Measurements from ENCODE around the gene IL4I1. TPM values are rescaled to one million over a fixed set of nuclear protein-coding genes. Genes with fewer than 3 reads are reported as not detected.

The IL4I1 gene
- total RNA-seq, 5 donors from 2014 or later (not counting 1 experiment from before 2014, with no cell fraction given) = 2.0 to 12.4 (median 4.0) TPM

DNA sequence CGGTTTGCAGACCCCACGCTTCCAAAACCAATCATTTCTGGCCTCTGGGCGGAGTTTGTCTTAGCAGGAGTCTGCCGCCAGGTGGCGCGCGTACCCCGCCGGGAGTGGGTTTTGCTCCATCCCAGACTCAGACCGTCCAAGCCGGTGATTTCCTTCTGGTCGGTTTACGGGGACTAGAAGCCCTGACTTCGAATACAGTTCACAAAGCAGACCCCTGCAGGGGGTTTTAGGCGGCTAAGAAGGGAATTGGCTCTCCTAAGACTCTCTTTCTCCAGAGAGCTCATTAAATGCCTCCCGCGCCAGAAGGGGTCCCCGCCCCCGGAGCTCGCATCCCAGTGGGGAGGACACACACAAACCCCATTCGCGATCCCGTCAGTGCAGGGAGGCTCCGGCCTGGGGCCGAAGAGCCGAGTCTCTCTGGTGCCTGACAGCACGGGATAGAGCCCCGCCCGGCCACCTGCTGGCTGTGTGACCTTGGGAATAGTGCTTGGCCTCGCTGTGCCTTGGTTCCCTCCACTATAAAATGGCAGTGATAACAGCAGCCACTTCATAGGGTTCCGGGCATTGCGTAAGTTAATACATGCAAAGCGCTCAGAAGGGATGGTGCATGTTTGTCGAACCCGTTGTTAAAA is 41.2 kb upstream of the IL4I1 start:
- DNase-seq (peak; percentile 13 to 86 (median 65)), ATAC-seq (replicated peaks in 1 of 4) (peak; percentile 68 to 80 (median 69))
- WGBS (ENCODE audit: insufficient coverage) = 38% methylated on average over 21 of the region's 35 CpGs
- no peaks in the 10 kb centered on the region for H3K9me3 ChIP-seq
- peak overlapping the region; percentile 6 to 10 for H3K4me3 ChIP-seq (ENCODE audit: control insufficient read depth in 1 of 2, extremely low read depth in 1 of 2, low read length in 1 of 2)
- Mint-ChIP-seq H3K27me3 (no peaks in the 10 kb centered on the region), H3K9me3 (no peaks in the 10 kb centered on the region), H3K27ac (no peak overlapping the region), H3K4me3 (no peak overlapping the region), H3K36me3 (no peaks in the 10 kb centered on the region), H3K4me1 (peaks cover 16 to 18% (median 17%) of the 10 kb centered on the region in 3 donors)
- peaks cover 10 to 26% of the 10 kb centered on the region in 2 experiments for H3K4me1 ChIP-seq (ENCODE audit: control insufficient read depth in 1 of 2, extremely low read depth in 1 of 2, insufficient read depth in 2 of 2, low read length in 2 of 2)
- ChIA-PET CTCF (interaction anchor here (0.5 to 1.3 kb wide), 2 partner anchors 46 to 114 kb away, joined by 3 read pairs; no protein-coding TSS in a partner anchor), POLR2A (no interaction called here)
- H3K27ac ChIP-seq (ENCODE audit: low read length) = no peak overlapping the region
- no peaks in the 10 kb centered on the region for H3K36me3 ChIP-seq (ENCODE audit: control insufficient read depth in 2 of 2, extremely low read depth in 1 of 2, insufficient read depth in 1 of 2, low read length in 1 of 2)
- peaks cover 0 to 7% of the 10 kb centered on the region in 2 experiments for H3K27me3 ChIP-seq (replicated peaks in 1 of 2; ENCODE audit: control insufficient read depth in 2 of 2, extremely low read depth in 1 of 2, insufficient read depth in 2 of 2, low read length in 1 of 2)

- H3K27ac Mint-ChIP-seq = peak overlapping the region in 1 of 2 donors; percentile 63
- ChIA-PET POLR2A (no interaction called here), CTCF (no interaction called here)
- Histone ChIP-seq H3K4me3 (ENCODE audit: control insufficient read depth in 1 of 2, extremely low read depth in 1 of 2, low read length in 1 of 2) (no peak overlapping the region), H3K36me3 (ENCODE audit: control insufficient read depth in 2 of 2, extremely low read depth in 1 of 2, insufficient read depth in 1 of 2, low read length in 1 of 2) (no peaks in the 10 kb centered on the region), H3K27ac (ENCODE audit: low read length) (no peak overlapping the region), H3K9me3 (no peaks in the 10 kb centered on the region), H3K4me1 (ENCODE audit: control insufficient read depth in 1 of 2, extremely low read depth in 1 of 2, insufficient read depth in 2 of 2, low read length in 2 of 2) (peaks cover 17 to 34% of the 10 kb centered on the region in 2 experiments), H3K27me3 (replicated peaks in 1 of 2; ENCODE audit: control insufficient read depth in 2 of 2, extremely low read depth in 1 of 2, insufficient read depth in 2 of 2, low read length in 1 of 2) (peaks cover 0 to 7% of the 10 kb centered on the region in 2 experiments)
- no peaks in the 10 kb centered on the region for H3K36me3 Mint-ChIP-seq
- H3K27me3 Mint-ChIP-seq = no peaks in the 10 kb centered on the region
- H3K4me3 Mint-ChIP-seq = no peak overlapping the region
- ATAC-seq (replicated peaks in 1 of 4) (no peak), DNase-seq (no peak)
- H3K9me3 Mint-ChIP-seq = no peaks in the 10 kb centered on the region
- WGBS (ENCODE audit: insufficient coverage) = 77% methylated on average over 4 of the region's 5 CpGs
- H3K4me1 Mint-ChIP-seq = peaks cover 26 to 28% (median 26%) of the 10 kb centered on the region in 3 donors
Measured at GRCh38 chr19:49936549-49936948, 39.9 kb upstream of the IL4I1 start.

DNA sequence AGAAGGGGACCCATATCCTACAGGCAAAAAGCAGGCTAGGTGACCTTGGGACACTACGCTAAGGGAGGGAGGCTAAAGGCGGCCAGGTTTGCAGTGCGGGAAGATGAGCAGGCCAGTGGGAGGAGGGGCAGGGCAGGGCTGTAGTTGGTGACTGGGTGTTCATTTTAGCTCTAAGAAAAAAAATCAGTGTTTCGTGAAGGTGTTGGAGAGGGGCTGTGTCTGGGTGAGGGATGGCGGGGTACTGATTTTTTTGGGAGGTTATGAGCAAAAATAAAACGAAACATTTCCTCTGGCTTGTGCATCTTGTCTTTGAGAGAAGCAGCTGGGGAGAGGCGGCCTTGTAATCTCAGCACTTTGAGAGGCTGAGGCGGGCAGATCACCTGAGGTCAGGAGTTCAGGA is 37.0 kb upstream of the IL4I1 start:
- CTCF ChIA-PET = interaction anchor here in 1 of 2 donors (0.7 kb wide), 1 partner anchor 64 kb away, joined by 3 read pairs; no protein-coding TSS in a partner anchor
- no peak for DNase-seq
- peaks cover 22 to 52% of the 10 kb centered on the region in 2 experiments for H3K4me1 ChIP-seq (ENCODE audit: control insufficient read depth in 1 of 2, extremely low read depth in 1 of 2, insufficient read depth in 2 of 2, low read length in 2 of 2)
- no peaks in the 10 kb centered on the region for H3K36me3 ChIP-seq (ENCODE audit: control insufficient read depth in 2 of 2, extremely low read depth in 1 of 2, insufficient read depth in 1 of 2, low read length in 1 of 2)
- no peaks in the 10 kb centered on the region for H3K27me3 Mint-ChIP-seq
- no peaks in the 10 kb centered on the region for H3K36me3 Mint-ChIP-seq
- 91% methylated on average over 6 of the region's 8 CpGs for whole genome bisulfite sequencing (ENCODE audit: insufficient coverage)
- ATAC-seq (replicated peaks in 1 of 4) = no peak
- POLR2A ChIA-PET = no interaction called here
- H3K27me3 ChIP-seq (replicated peaks in 1 of 2; ENCODE audit: control insufficient read depth in 2 of 2, extremely low read depth in 1 of 2, insufficient read depth in 2 of 2, low read length in 1 of 2) = no peaks in the 10 kb centered on the region
- no peaks in the 10 kb centered on the region for H3K9me3 Mint-ChIP-seq
- H3K27ac ChIP-seq (ENCODE audit: low read length) = no peak overlapping the region
- H3K4me3 ChIP-seq (ENCODE audit: control insufficient read depth in 1 of 2, extremely low read depth in 1 of 2, low read length in 1 of 2) = peak overlapping the region in 1 of 2 donors; percentile 44
- H3K27ac Mint-ChIP-seq = peak overlapping the region; percentile 4 to 71
- H3K9me3 ChIP-seq = no peaks in the 10 kb centered on the region
- peak overlapping the region in 1 of 3 donors; percentile 99 for H3K4me3 Mint-ChIP-seq
- peaks cover 42 to 51% (median 46%) of the 10 kb centered on the region in 3 donors for H3K4me1 Mint-ChIP-seq

DNA sequence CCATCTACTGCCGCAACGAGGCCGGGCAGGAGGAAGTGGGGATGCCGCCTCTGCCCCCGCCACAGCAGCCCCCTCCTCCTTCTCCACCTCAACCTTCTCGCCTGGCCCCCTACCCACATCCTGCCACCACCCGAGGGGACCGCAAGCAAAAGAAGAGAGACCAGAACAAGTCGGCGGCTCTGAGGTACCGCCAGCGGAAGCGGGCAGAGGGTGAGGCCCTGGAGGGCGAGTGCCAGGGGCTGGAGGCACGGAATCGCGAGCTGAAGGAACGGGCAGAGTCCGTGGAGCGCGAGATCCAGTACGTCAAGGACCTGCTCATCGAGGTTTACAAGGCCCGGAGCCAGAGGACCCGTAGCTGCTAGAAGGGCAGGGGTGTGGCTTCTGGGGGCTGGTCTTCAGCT is 36.0 kb upstream of the IL4I1 start:
- DNase-seq (peak in 34 of 35 experiments; percentile 17 to 66 (median 46)), ATAC-seq (replicated peaks in 1 of 4) (peak in 2 of 4 experiments; percentile 13 to 18)
- Histone ChIP-seq H3K36me3 (ENCODE audit: control insufficient read depth in 2 of 2, extremely low read depth in 1 of 2, insufficient read depth in 1 of 2, low read length in 1 of 2) (no peaks in the 10 kb centered on the region), H3K27ac (ENCODE audit: low read length) (peak overlapping the region; percentile 44), H3K9me3 (no peaks in the 10 kb centered on the region), H3K27me3 (replicated peaks in 1 of 2; ENCODE audit: control insufficient read depth in 2 of 2, extremely low read depth in 1 of 2, insufficient read depth in 2 of 2, low read length in 1 of 2) (no peaks in the 10 kb centered on the region), H3K4me3 (ENCODE audit: control insufficient read depth in 1 of 2, extremely low read depth in 1 of 2, low read length in 1 of 2) (peak overlapping the region; percentile 17 to 56), H3K4me1 (ENCODE audit: control insufficient read depth in 1 of 2, extremely low read depth in 1 of 2, insufficient read depth in 2 of 2, low read length in 2 of 2) (peaks cover 27 to 57% of the 10 kb centered on the region in 2 experiments)
- CTCF ChIA-PET = interaction anchor here in 1 of 2 donors (0.5 kb wide), 1 partner anchor 216 kb away, joined by 3 read pairs; no protein-coding TSS in a partner anchor
- peak overlapping the region; percentile 37 to 99 (median 41) for H3K4me3 Mint-ChIP-seq
- WGBS (ENCODE audit: insufficient coverage) = 25% methylated on average over 10 of the region's 25 CpGs
- no peaks in the 10 kb centered on the region for H3K27me3 Mint-ChIP-seq
- H3K27ac Mint-ChIP-seq = peak overlapping the region; percentile 48 to 71
- POLR2A ChIA-PET = interaction anchor here in 1 of 2 donors (0.6 kb wide), 2 partner anchors 37 to 41 kb away, joined by 3 to 7 read pairs; no protein-coding TSS in a partner anchor
- H3K4me1 Mint-ChIP-seq = peaks cover 50 to 60% (median 55%) of the 10 kb centered on the region in 3 donors
- no peaks in the 10 kb centered on the region for H3K9me3 Mint-ChIP-seq
- peaks cover under 1% of the 10 kb centered on the region for H3K36me3 Mint-ChIP-seq

DNA sequence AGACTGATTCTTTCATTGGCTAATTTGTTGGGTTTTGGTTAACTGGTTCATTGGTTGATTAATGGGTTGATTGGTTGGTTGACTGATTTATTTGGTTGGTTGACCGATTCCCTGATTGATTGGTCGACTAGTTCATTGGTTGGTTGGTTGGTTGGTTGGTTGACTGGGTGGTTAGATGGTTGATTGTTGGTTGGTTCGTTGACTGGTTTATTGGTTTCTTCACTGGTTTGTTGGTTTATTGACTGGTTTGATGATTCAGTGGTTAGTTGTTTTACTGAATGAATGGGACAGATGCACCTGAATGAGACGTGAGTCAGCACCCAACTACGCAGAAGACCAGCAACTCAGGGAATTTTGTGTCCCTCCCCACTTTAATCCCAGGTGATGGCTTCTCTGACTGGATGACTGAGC is 35.4 kb upstream of the IL4I1 start:
- peaks cover 30 to 60% of the 10 kb centered on the region in 2 experiments for H3K4me1 ChIP-seq (ENCODE audit: control insufficient read depth in 1 of 2, extremely low read depth in 1 of 2, insufficient read depth in 2 of 2, low read length in 2 of 2)
- no peaks in the 10 kb centered on the region for H3K27me3 Mint-ChIP-seq
- no peak overlapping the region for H3K4me3 ChIP-seq (ENCODE audit: control insufficient read depth in 1 of 2, extremely low read depth in 1 of 2, low read length in 1 of 2)
- ChIA-PET CTCF (no interaction called here), POLR2A (interaction anchor here in 1 of 2 donors (0.6 kb wide), 1 partner anchor 37 kb away, joined by 3 read pairs; no protein-coding TSS in a partner anchor)
- peak overlapping the region in 1 of 3 donors; percentile 99 for H3K4me3 Mint-ChIP-seq
- H3K9me3 Mint-ChIP-seq = no peaks in the 10 kb centered on the region
- no peaks in the 10 kb centered on the region for H3K27me3 ChIP-seq (replicated peaks in 1 of 2; ENCODE audit: control insufficient read depth in 2 of 2, extremely low read depth in 1 of 2, insufficient read depth in 2 of 2, low read length in 1 of 2)
- DNase-seq (no peak), ATAC-seq (replicated peaks in 1 of 4) (no peak)
- WGBS (ENCODE audit: insufficient coverage) = 84% methylated on average over 4 of the region's 5 CpGs
- peaks cover 3 to 6% of the 10 kb centered on the region in 2 donors for H3K36me3 ChIP-seq (ENCODE audit: control insufficient read depth in 2 of 2, extremely low read depth in 1 of 2, insufficient read depth in 1 of 2, low read length in 1 of 2)
- no peak overlapping the region for H3K27ac ChIP-seq (ENCODE audit: low read length)
- H3K9me3 ChIP-seq = no peaks in the 10 kb centered on the region
- H3K36me3 Mint-ChIP-seq = peaks cover 7% of the 10 kb centered on the region
- peak overlapping the region in 1 of 2 donors; percentile 55 for H3K27ac Mint-ChIP-seq
- peaks cover 53 to 64% (median 61%) of the 10 kb centered on the region in 3 donors for H3K4me1 Mint-ChIP-seq

DNA sequence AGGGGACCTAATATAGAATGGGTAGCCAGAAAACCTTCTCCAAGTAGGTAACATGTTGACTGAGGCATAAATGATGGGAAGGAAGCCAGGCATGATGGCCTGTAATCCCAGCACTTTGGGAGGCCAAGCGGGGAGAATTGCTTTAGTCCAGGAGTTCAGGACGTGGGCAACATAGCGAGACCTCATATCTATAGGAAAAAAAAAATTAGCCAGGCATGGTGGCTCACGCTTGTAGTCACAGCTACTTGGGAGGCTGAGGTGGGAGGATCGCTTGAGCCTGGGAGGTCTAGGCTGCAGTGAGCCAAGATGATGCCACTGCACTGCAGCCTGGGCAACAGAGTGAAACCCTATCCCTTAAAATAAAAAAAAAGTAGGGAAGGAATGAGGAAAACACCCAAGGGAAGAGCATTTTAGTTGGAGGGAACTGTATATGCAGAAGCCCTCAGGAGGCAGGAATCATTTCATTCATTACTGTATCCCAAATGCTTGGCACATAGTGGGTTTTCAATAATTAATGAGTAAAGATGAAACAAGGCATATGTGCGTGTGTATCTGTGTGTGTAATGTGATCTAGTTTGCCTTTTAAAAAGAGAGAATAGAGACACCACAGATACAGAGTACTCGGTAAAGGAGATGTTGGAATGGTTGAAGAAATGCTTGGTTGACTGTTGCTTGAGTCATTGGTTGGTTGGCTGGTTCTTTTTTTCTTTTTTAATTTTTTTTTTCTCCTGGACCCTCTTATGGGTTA is 34.8 kb upstream of the IL4I1 start:
- Mint-ChIP-seq H3K36me3 (peaks cover 7% of the 10 kb centered on the region), H3K9me3 (no peaks in the 10 kb centered on the region), H3K27me3 (no peaks in the 10 kb centered on the region), H3K4me3 (peak overlapping the region in 1 of 3 donors; percentile 99), H3K4me1 (peaks cover 55 to 67% (median 61%) of the 10 kb centered on the region in 3 donors), H3K27ac (peak overlapping the region; percentile 22 to 55)
- WGBS (ENCODE audit: insufficient coverage) = 83% methylated on average over 2 of the region's 7 CpGs
- H3K36me3 ChIP-seq (ENCODE audit: control insufficient read depth in 2 of 2, extremely low read depth in 1 of 2, insufficient read depth in 1 of 2, low read length in 1 of 2) = peaks cover 8% of the 10 kb centered on the region in 2 donors
- ChIA-PET POLR2A (no interaction called here), CTCF (no interaction called here)
- H3K27me3 ChIP-seq (replicated peaks in 1 of 2; ENCODE audit: control insufficient read depth in 2 of 2, extremely low read depth in 1 of 2, insufficient read depth in 2 of 2, low read length in 1 of 2) = no peaks in the 10 kb centered on the region
- H3K9me3 ChIP-seq = no peaks in the 10 kb centered on the region
- ATAC-seq (replicated peaks in 1 of 4) = no peak
- H3K27ac ChIP-seq (ENCODE audit: low read length) = no peak overlapping the region
- no peak overlapping the region for H3K4me3 ChIP-seq (ENCODE audit: control insufficient read depth in 1 of 2, extremely low read depth in 1 of 2, low read length in 1 of 2)
- H3K4me1 ChIP-seq (ENCODE audit: control insufficient read depth in 1 of 2, extremely low read depth in 1 of 2, insufficient read depth in 2 of 2, low read length in 2 of 2) = peaks cover 30 to 66% of the 10 kb centered on the region in 2 experiments
- no peak for DNase-seq

Measured in T-cell (primary cell).